Spleen (tissue), 7 donors: ENCODE results near the gene LRRTM4.

Experiments used
- CTCF ChIP-seq, 11 experiments: fragments of 200-600 bp in 7 of 11; fragments of 450-650 bp in 4 of 11; sonication (generic) in 4 of 11; IDR thresholded peaks in 8 of 11; conservative IDR thresholded peaks in 3 of 11; 1 replicate in 7 of 11; 2 replicates in 4 of 11; pipeline versions ENCODE4 v1.4.0 to v1.8.0; 2016 to 2021; ENCODE audit warnings: antibody characterized with exemption in 11 of 11, inconsistent platforms in 4 of 11, mild to moderate bottlenecking in 1 of 11
- POLR2A ChIP-seq, 3 donors: fragments of 450-650 bp; IDR thresholded peaks; one replicate each; pipeline ENCODE4 v1.5.1; 2017; ENCODE audit warnings: antibody characterized with exemption in 3 of 3, mild to moderate bottlenecking in 1 of 3
- POLR2AphosphoS5 ChIP-seq, 3 donors: sonication (generic); formaldehyde crosslinking; IDR thresholded peaks; one replicate each; pipeline ENCODE4 v1.5.1; 2017; ENCODE audit warnings: antibody characterized with exemption in 3 of 3
- donor health status: DM: no; HTN: no; CAD: no; lungs with moderate emphysema.
- donor health status: DM: no; HTN: no; CAD: no.
- donor health status: DM: no; HTN: no; CAD: no.

GRCh38 chr2:76985387-76986136, 536.6 kb downstream of the LRRTM4 start:
- no peak for TF ChIP-seq CTCF (IDR thresholded peaks at IDR 0.05 in 8 of 11, conservative IDR thresholded peaks at IDR 0.05 in 3 of 11)
- no peak for TF ChIP-seq POLR2A (IDR thresholded peaks at IDR 0.05)
- TF ChIP-seq POLR2AphosphoS5 (IDR thresholded peaks at IDR 0.05), result no peak
